DND-41 (cell line): ENCODE measurements around the gene KIF21A.

Experiments
- CTCF ChIP-seq: IDR thresholded peaks from 2 replicates; pipeline ENCODE4 v1.5.1; 2012; ENCODE audit warnings: borderline replicate concordance, low read length, moderate library complexity, mild to moderate bottlenecking; ENCODE audit not compliant: poor library complexity, severe bottlenecking; ENCODE audit errors: extremely low read depth
- EZH2 ChIP-seq: IDR thresholded peaks from 3 replicates; pipeline ENCODE4 v1.6.1; 2012; ENCODE audit warnings: borderline replicate concordance, low read depth, mild to moderate bottlenecking, moderate library complexity, low read length, inconsistent platforms; ENCODE audit not compliant: severe bottlenecking

- TF ChIP-seq CTCF (no peak), EZH2 (no peak)
These were observed 70.6 kb downstream of the KIF21A start for GRCh38 chr12:39372204-39372925.
